ENCODE data around the gene NDRG4. TPM values are rescaled to one million over a fixed set of nuclear protein-coding genes. Genes with fewer than 3 reads are reported as not detected.

Gene NDRG4
- total RNA-seq, 2 donors from 2014 or later, result 5.2 TPM

DNA sequence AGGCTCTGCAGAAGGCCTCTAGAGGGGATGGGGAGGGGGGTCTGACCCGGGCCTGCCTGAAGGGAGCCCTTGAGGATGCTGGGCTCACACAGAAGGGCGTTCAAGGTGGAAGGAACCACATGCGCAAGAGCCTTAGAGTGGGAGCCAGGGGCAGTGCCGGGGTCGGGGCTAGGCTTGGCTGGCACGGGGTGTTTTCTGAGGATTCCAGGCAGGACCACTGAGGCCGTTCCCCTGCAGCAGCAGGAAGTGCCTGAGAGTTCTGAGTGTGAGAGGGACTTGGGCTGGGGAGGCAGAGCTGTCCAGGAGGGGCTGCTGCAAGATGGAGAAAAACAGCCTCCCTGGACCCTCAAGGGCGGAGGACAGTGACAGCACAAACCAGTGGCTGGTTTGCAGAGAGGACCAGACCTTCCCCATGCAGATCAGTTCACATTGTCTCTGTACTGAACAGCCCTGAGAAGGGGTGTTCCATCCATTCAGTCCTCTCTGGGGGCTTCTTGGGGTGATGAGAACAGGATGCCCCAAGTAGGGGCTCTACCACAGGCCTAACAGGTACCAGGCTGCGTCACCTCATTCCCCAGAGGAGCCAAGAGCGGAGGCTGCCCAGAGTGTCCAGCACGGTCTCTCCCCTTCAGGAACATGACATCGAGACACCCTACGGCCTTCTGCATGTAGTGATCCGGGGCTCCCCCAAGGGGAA is 3.4 kb downstream of the NDRG4 start:
- H3K4me1 Mint-ChIP-seq (ENCODE audit: low read depth), result peaks cover 7% of the 10 kb centered on the region
- H3K4me3 Mint-ChIP-seq, result no peak overlapping the region
- DNase-seq (no peak), ATAC-seq (replicated peaks in 1 of 2) (no peak)
- H3K36me3 Mint-ChIP-seq (ENCODE audit: insufficient read depth in 2 of 2), result no peaks in the 10 kb centered on the region
- no peaks in the 10 kb centered on the region for H3K9me3 Mint-ChIP-seq
- H3K27ac Mint-ChIP-seq, result no peak overlapping the region
- H3K27me3 Mint-ChIP-seq (ENCODE audit: low read depth), result peaks cover 8% of the 10 kb centered on the region

DNA sequence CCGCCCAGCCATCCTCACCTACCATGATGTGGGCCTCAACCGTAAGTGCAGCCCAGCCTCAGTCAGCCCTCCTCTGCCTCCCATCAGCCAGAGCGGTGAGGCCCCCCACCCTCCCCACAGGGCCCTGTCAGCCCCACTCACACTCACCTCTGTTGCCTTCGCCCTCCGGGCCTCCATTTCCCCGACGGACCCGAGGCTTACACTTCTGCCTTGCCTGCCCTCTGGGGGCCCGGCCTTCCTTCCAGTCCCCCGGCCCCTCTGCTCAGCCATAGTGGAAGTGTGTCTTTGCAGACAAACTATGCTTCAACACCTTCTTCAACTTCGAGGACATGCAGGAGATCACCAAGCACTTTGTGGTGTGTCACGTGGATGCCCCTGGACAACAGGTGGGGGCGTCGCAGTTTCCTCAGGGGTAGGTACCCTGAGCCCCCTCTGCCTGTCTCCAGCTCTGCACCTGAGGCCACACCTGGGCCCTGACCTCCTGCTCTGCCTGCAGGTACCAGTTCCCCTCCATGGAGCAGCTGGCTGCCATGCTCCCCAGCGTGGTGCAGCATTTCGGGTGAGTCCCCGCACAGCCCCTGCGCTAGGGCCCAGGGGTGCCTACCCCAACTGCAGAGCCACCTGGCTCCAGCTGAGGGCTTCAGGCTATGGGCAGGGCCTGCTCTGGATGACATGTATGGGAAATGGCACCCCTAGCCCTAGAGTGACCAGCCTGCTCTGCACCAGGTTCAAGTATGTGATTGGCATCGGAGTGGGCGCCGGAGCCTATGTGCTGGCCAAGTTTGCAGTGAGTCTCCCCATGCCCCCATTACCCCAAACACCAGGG is 4.1 kb downstream of the NDRG4 start:
- H3K36me3 Mint-ChIP-seq (ENCODE audit: insufficient read depth in 2 of 2), result no peaks in the 10 kb centered on the region
- H3K4me3 Mint-ChIP-seq, result no peak overlapping the region
- DNase-seq, result no peak
- peaks cover 7% of the 10 kb centered on the region for H3K4me1 Mint-ChIP-seq (ENCODE audit: low read depth)
- no peaks in the 10 kb centered on the region for H3K9me3 Mint-ChIP-seq
- ATAC-seq (replicated peaks in 1 of 2), result no peak
- no peak overlapping the region for H3K27ac Mint-ChIP-seq
- peaks cover 8% of the 10 kb centered on the region for H3K27me3 Mint-ChIP-seq (ENCODE audit: low read depth)

DNA sequence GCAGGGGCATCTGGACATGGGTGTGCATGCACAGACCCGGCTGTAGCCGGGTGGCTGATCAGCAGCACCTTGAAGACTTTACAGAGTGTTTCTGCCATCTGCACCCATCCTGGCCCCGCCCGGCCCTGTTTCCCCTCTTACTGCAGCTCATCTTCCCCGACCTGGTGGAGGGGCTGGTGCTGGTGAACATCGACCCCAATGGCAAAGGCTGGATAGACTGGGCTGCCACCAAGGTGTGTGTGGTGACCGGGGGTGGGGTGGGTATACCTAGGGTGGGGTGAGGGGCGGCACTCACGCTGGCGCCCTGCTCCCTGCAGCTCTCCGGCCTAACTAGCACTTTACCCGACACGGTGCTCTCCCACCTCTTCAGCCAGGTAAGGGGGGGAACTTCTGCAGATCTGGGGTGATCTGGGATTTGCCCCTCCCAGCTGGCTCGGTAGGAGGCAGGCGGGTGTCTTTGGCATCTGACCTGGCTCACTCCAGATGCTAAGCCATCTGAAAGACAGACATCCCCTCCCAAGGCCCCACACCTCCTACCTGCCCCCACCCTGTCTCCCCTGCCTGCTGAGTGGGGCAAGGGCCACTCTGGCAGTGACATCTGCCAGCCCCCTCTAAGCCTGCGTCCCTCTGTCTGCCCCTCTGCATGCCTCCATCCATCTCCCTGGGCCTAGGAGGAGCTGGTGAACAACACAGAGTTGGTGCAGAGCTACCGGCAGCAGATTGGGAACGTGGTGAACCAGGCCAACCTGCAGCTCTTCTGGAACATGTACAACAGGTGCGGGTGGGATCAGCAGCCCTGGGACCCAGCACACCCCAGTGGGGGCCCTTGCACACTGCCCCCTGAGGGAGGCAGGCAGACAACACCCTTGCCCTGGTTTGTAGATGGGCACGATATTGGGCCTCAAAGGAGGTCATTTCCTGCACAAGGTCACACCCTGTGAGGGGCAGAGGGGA is 6.6 kb downstream of the NDRG4 start:
- DNase-seq (no peak), ATAC-seq (replicated peaks in 1 of 2) (no peak)
- Mint-ChIP-seq H3K4me3 (no peak overlapping the region), H3K9me3 (no peaks in the 10 kb centered on the region), H3K4me1 (ENCODE audit: low read depth) (peaks cover 2% of the 10 kb centered on the region), H3K27me3 (ENCODE audit: low read depth) (peaks cover 8% of the 10 kb centered on the region), H3K27ac (no peak overlapping the region), H3K36me3 (ENCODE audit: insufficient read depth in 2 of 2) (no peaks in the 10 kb centered on the region)

DNA sequence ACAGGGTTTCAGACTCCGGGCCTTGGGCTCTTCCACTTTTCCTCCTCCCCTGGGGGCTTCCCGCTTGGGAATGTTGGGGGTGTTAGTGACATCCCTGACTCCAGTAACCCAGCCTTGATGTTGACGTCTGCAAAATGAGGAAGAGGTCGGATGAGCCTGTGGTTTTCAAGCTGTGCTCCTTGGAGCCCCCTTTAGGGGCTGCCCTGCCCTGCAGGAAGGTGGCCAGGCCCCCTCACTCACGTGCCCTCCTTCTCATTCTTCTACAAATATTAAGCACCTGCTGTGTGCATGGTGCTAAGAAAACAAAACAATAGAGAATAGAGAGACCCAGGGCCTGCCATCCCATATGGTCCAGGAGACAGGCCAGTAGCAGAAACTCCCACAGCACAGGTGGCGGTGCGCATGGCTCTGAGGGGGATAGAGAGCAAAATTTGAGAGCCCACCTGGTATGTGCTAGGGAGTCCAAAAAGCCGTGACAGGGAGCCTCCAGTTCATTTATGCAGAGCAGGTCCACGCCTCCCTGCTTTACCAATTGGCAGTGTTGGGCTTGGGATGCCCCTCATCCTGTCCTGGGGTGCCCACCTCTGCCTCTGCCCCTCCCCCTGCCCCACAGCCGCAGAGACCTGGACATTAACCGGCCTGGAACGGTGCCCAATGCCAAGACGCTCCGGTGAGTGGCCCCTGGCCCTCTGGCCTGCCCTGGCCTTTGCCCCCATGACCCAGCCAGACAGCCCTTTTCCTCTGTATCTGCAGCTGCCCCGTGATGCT is 7.4 kb downstream of the NDRG4 start:
- Mint-ChIP-seq H3K27ac (no peak overlapping the region), H3K36me3 (ENCODE audit: insufficient read depth in 2 of 2) (no peaks in the 10 kb centered on the region), H3K9me3 (no peaks in the 10 kb centered on the region), H3K4me1 (ENCODE audit: low read depth) (peaks cover 7% of the 10 kb centered on the region), H3K27me3 (ENCODE audit: low read depth) (peaks cover 8% of the 10 kb centered on the region), H3K4me3 (no peak overlapping the region)
- DNase-seq (no peak), ATAC-seq (replicated peaks in 1 of 2) (no peak)

DNA sequence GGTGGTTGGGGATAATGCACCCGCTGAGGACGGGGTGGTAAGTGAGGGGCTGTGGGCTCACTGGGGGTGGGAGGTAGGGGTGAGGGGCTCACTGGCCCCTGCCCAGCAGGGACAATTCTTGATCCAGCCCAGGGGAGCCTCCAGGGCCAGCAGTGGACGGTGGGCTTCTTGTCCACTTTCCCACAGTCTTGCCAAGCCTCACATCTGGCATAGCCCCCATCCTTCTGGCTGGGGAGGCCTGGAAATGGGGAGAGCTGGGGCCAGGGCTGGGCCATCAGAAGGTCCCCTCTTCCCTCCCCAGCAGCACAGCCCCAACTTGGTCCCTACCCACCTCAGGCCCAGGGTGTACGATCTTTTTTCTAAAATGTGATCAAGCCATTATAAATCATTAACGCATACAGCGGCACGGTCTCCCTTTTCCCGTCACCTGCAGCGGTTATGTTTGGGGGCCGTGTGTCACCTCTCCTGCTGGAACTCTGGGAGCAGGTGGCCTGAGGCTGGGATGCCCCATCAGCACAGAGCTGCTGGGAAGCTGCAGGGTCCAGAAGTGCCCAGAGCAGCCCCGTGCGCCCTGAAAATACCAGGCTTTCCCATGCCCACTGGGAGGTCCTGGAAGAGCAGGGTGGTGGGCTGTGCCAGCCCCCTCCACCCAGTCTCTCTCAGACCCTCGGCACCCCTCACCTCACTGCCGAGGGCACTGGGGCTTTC is 8.2 kb downstream of the NDRG4 start:
- ATAC-seq (replicated peaks in 1 of 2), result no peak
- H3K36me3 Mint-ChIP-seq (ENCODE audit: insufficient read depth in 2 of 2), result no peaks in the 10 kb centered on the region
- no peak overlapping the region for H3K4me3 Mint-ChIP-seq
- H3K4me1 Mint-ChIP-seq (ENCODE audit: low read depth), result peaks cover 8% of the 10 kb centered on the region
- DNase-seq, result no peak
- H3K9me3 Mint-ChIP-seq, result no peaks in the 10 kb centered on the region
- no peak overlapping the region for H3K27ac Mint-ChIP-seq
- peaks cover 1% of the 10 kb centered on the region for H3K27me3 Mint-ChIP-seq (ENCODE audit: low read depth)

DNA sequence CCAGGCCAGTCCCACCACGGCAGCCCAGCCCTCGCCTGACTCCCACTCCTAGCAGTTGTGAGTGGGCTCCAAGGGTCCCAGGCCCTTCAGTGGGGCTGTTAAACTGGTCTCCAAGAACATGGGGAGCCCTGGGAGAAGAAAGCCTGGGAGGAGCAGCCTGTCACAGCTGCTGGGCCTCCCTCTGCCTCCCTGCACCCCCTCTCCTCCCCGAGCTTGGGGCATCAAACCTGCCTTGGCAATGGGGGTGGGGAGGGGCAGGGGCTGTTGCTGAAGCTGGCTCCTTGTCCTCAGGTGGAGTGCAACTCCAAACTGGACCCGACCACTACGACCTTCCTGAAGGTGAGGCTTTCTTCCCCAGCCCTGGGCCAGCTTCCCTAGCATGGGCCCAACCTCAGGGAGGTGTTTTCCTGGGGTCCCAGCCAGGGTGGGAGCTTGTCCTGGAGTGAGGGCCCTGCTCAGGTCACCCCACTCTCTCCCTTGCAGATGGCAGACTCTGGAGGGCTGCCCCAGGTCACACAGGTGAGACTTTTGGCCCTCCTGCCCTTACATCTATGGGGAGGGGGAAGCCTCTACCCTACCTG is 8.8 kb downstream of the NDRG4 start:
- no peak for DNase-seq
- no peak for ATAC-seq (replicated peaks in 1 of 2)
- peaks cover 8% of the 10 kb centered on the region for H3K4me1 Mint-ChIP-seq (ENCODE audit: low read depth)
- no peaks in the 10 kb centered on the region for H3K9me3 Mint-ChIP-seq
- no peaks in the 10 kb centered on the region for H3K27me3 Mint-ChIP-seq (ENCODE audit: low read depth)
- no peak overlapping the region for H3K27ac Mint-ChIP-seq
- H3K36me3 Mint-ChIP-seq (ENCODE audit: insufficient read depth in 2 of 2), result no peaks in the 10 kb centered on the region
- H3K4me3 Mint-ChIP-seq, result no peak overlapping the region

DNA sequence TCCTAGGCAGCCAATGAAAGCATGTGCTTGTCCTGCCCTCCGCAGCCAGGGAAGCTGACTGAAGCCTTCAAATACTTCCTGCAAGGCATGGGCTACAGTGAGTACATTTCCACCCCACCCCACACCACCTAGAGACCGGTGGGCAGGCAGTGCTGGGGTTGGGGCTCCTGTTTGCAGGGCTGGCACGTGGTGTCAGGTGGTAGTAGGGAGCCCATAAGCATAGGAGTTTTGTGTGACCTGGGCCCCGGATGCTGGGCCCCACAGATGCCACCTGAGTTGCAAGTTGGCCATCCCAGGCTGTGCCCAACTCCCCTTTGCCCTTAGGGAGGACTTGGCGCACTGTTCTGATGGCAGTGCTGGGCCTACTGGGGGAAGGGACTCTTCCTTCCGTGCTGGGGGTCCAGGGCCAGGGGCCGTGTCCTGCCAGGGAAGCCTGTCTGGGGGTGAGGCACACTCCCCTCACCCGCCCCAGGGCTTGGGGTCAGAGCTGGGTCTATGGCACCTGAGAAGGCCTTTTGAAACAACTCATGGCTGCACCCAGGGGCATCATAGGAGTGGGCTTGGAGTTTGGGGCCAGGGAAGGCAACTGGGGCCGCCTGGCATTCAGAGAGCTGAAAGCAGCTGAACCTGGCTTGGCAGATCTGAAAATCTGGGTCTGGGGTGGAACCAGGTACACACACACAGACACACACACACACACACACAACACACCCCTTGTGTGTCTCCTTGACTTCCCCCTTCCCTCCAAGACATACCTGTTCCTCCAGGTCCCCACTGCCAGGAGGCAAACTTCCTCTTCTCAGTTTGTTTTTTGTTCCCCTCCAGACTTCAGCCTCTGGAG is 9.5 kb downstream of the NDRG4 start:
- H3K9me3 Mint-ChIP-seq, result no peaks in the 10 kb centered on the region

DNA sequence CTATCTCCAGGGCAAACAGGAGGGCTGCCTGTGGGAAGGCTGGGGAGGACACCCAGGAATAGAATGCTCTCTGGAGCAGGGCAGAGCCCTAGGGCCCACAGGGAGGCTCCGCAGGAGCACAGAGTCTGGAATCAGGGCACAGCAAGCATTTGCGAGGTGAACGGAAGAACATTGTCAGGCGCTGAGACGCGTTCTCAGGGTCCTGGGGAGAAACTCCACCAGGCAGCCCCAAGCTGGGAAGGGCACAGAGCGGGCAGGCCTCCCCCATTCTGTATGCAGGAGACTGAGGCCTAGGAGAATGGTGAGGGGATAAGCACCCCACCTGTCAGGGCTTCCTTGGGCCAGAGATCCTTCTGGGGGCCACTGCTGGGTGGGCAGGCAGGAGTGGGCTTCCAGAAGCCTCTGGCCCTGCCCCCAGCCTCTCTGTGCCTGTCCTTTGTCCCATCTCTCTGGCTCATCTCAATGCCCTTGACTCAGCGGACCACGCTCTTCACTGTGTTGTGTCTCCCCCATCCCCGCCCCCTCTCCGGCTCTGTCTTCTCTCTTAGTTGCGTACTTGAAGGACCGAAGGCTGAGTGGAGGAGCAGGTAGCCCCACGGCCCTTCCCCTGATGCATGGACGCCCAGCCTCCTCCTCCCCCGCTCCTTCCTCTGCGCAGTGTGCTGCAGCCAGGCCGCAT is 10.3 kb downstream of the NDRG4 start:
- no peak for ATAC-seq (replicated peaks in 1 of 2)
- peaks cover 13% of the 10 kb centered on the region for H3K4me1 Mint-ChIP-seq (ENCODE audit: low read depth)
- no peak overlapping the region for H3K4me3 Mint-ChIP-seq
- H3K36me3 Mint-ChIP-seq (ENCODE audit: insufficient read depth in 2 of 2), result no peaks in the 10 kb centered on the region
- H3K9me3 Mint-ChIP-seq, result no peaks in the 10 kb centered on the region
- no peak for DNase-seq
- no peak overlapping the region for H3K27ac Mint-ChIP-seq
- no peaks in the 10 kb centered on the region for H3K27me3 Mint-ChIP-seq (ENCODE audit: low read depth)

More for the DNA sequence above, 9.5 kb downstream of the NDRG4 start:
- Mint-ChIP-seq H3K4me1 (ENCODE audit: low read depth) (peaks cover 8% of the 10 kb centered on the region), H3K36me3 (ENCODE audit: insufficient read depth in 2 of 2) (no peaks in the 10 kb centered on the region), H3K4me3 (no peak overlapping the region), H3K27me3 (ENCODE audit: low read depth) (no peaks in the 10 kb centered on the region), H3K27ac (no peak overlapping the region)
- no peak for ATAC-seq (replicated peaks in 1 of 2)
- DNase-seq, result no peak

DNA sequence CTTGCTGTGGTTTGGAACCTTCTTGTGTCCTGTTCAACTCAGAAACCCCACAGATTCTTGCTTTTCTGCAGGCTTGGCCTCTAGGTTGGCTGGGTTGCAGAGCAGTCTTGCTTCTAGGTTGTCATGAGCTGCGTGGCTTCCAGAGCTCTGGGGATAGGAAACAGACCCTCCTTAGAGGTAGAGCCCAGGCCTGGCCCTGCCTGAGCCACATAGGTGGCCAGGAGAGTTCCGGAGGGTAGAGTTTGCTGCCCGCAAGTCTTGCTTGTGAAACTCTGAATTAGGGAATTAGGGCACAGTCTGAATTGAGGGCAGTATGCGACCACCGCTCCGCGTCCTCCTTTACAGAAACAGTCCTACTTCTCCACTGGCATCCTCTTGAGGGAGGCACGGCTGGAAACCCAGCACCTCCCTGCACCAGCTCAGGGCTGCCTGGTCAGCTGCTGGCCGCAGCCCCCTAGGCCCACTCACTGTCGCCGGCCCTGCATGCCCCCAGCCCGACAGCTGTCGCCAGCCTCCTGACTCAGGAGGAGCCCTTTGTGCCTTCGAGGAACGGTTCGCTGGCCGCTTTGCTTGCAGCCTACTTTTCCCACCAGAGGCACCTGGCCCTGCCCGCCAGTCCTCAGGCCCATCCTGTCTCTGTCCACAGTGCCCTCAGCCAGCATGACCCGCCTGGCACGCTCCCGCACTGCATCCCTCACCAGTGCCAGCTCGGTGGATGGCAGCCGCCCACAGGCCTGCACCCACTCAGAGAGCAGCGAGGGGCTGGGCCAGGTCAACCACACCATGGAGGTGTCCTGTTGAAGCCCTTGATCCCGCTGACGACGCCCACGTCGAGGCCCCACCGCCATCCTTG is 11.1 kb downstream of the NDRG4 start:
- ATAC-seq (replicated peaks in 1 of 2), result no peak
- DNase-seq, result no peak
- Mint-ChIP-seq H3K9me3 (no peaks in the 10 kb centered on the region), H3K27ac (no peak overlapping the region), H3K27me3 (ENCODE audit: low read depth) (no peaks in the 10 kb centered on the region), H3K36me3 (ENCODE audit: insufficient read depth in 2 of 2) (no peaks in the 10 kb centered on the region), H3K4me1 (ENCODE audit: low read depth) (peaks cover 13% of the 10 kb centered on the region), H3K4me3 (no peak overlapping the region)
